ENCODE data around the gene ZNF497.

The ZNF497 gene

GRCh38 chr19:58388175-58388526 is 25.6 kb upstream of the ZNF497 start:
- peak overlapping the region; percentile 100 for H3K27ac ChIP-seq
- TF ChIP-seq CTCF (conservative IDR thresholded peaks at IDR 0.05), result no peak

- H3K27ac ChIP-seq, result peak overlapping the region; percentile 100
- TF ChIP-seq CTCF (conservative IDR thresholded peaks at IDR 0.05), result 0 out of 2 replicates have a peak, but pooled peaks have one; percentile 7
Measured at GRCh38 chr19:58387338-58388174, 25.0 kb upstream of the ZNF497 start.

GRCh38 chr19:58386576-58387337 is 24.2 kb upstream of the ZNF497 start, which contains the start of gene RPS5:
TSS of gene RPS5 (plus strand) at chr19:58387269. CDS start at chr19:58388138, 869 bp downstream.
- TF ChIP-seq CTCF (conservative IDR thresholded peaks at IDR 0.05), result no peak
- H3K27ac ChIP-seq, result peak within 1 kb of the TSS; percentile 100

- no peak for TF ChIP-seq CTCF (conservative IDR thresholded peaks at IDR 0.05)
Measured at GRCh38 chr19:58385891-58386575, 23.5 kb upstream of the ZNF497 start.

GRCh38 chr19:58385313-58385890 is 22.9 kb upstream of the ZNF497 start:
- H3K27ac ChIP-seq, result peak overlapping the region; percentile 100

More at GRCh38 chr19:58385891-58386575, 23.5 kb upstream of the ZNF497 start:
- H3K27ac ChIP-seq, result peak overlapping the region; percentile 100

GRCh38 chr19:58382997-58383603 is 20.5 kb upstream of the ZNF497 start:
- TF ChIP-seq CTCF (conservative IDR thresholded peaks at IDR 0.05), result no peak
- no peak overlapping the region for H3K27ac ChIP-seq

More at GRCh38 chr19:58385313-58385890, 22.9 kb upstream of the ZNF497 start:
- no peak for TF ChIP-seq CTCF (conservative IDR thresholded peaks at IDR 0.05)
